NCI-H510A (cell line): ENCODE measurements around the gene TCF3.
"Not testable (repeated sequence)": the region's sequence is repeated elsewhere in the genome, so short reads cannot be mapped to it uniquely, and the experiment has no call there.

ENCODE experiments used
- DNase-seq: peaks from one replicate; lab custom pipeline; 2025; lab: John Stamatoyannopoulos, UW

TCF3 gene

DNA sequence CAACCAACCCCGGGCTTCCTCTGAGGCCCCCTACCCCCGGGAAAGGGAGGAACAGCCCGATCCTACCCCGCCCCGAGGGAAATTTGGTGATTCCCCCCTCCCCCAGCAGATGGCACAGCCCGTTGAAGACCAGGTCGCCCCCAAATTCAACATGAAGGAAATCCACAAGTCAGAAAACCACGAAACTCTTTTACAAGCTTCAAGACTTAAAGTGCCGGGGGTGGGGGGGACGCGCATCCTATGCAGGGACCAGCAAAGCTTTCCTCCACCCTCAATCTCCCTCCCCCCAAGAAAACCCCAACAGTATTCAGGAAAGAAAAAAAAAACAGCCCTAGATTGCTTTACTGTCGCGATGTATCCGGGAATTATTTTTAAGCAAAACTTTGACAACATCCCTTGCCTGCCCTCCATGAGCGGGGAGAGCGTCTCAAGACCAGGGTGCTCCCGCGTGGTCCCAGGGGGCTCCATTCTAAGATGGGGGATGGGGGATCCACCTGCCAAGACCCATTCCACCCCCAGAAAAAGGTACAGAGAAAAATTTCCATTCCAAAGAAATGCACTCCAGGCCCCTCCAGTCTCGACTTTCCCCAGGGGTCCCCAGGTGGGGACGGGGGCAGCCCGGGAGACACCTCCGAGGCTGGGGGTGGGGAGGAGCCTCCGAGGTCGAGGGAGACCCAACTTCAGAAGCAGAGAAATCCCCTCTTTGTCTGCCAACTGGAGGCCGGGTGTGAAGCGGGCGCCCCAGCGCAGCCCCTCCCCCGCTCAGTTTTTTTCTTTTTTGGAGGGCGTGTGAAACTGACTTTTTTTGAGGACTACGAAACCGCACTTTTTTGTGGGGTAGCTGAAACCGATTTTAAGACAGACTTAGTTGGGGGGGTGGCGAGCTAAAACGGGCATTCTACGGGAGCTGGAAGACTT is 1.5 kb downstream of the TCF3 start:
- no peak for DNase-seq

DNA sequence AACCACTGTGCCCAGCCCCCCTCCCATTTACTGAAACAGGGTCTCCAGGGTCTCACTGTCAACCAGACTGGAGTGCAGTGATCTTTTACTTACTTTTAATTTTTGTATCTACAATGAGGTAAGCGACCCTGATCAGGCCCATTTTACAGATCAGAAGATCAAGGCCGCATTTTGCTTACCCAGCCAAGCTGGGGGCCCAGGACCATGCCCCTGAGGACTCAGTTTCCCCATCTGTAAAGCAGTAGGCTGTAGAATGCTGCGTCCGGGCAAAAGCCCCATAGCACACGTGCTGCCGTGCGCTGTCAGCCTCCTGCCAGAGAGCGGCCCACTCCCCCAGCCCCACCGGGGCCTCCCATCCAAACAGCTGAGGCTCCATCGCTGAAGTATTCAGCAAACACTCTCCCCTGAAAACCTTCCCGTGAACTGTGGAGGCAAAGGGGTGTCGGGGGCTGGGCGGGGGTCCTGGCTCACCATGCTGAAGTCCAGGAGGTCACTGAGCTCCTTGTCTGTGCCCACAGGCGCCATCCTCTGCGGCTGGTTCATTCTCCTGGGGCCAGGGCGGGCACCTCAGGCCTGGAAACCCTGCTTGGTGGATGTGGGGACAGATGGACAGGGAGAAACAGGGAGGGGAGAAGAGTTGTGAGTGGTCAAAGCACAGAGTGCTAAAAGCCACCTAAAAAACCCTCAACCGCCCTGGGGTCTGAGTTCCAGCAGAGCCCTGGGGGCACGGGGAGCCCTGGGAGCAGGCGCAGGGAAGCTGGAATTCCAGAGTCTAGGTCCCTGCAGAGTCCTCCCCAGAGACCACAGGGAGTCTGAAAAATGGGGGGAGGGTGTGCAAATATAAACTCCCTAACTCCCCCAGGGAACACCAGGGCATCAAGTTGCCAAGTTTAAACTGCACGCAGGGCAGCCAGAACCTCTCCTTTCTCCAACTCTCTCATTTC is 2.4 kb downstream of the TCF3 start:
- DNase-seq: no peak

DNA sequence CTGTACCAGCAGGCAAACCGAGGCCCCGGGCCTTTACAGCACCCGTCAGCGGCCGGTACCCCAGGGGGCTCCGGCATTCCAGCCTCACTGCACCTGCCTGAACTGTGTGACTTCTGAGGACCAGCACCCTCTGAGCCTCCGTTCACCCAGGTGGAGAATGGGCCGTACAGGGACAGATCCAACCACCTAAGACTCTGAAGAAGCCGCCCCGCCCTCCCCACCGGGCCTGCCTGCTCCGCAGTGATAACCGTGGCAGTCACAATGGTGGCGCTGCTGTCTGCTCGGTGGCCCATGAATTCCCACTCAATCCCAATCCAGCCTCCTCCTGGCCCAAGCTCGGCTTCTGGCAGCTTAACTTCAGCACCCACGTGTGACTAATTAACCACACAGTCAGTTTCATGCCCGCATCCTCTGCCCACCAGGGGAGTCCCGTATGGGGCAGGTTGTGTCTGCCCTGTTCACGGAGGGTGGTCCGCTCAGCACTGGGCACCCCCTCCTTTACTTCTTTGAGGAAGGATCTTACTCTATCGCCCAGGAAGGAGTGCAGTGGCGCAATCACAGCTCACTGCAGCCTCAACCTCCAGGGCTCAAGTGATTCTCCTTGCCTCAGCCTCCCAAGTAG is 3.4 kb downstream of the TCF3 start:
- DNase-seq: no peak

GRCh38 chr19:1648459-1648849 is 4.0 kb downstream of the TCF3 start:
- DNase-seq: no peak

DNA sequence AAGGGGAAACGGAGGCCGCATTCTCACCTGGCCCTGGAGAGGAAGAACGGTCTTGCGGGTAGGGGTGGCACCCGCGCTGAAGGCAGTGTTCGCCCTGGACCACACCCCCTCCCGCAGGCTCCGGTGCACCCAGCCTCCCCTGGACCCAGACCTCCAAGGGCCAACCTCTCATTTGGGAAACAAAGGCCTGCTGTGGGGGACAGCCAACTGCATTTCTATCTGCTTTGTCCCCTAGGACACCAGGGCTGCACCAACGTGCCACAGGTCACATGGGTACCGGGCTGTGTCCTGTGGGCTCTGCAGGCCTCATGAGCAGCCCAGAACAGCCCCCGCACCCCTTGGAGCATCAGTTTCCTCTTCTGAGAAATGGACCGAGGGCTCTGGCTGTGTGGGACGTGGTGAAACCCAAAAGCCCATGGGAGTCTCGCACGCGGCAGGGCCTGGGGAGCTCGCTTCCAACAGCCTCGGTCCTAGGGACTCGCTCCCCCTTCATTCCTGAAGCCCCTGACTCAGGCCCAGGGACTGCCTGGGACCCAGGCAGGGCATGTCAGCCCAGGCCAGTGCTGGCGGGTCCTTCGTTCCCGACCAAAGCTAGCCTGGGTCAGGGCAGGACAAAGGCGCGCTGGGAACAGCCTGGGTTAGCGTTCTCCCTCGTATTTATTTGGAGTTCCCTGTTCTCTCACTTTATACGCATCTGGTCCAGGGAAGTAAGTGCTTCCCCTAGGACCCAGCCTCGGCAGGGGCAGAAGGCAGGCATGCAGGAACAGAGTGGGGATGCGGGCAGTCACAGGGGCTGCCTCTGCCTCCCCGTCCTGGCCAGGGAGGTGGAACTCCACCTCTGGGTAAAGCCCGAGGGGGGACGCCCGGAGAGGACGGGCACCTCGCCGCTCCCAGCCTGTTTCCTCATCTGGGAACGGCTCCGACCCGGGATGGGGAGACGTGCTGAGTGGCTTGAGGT is 4.6 kb downstream of the TCF3 start:
- no peak for DNase-seq

- DNase-seq: no peak
Measured at GRCh38 chr19:1646659-1647453, 5.6 kb downstream of the TCF3 start.

DNA sequence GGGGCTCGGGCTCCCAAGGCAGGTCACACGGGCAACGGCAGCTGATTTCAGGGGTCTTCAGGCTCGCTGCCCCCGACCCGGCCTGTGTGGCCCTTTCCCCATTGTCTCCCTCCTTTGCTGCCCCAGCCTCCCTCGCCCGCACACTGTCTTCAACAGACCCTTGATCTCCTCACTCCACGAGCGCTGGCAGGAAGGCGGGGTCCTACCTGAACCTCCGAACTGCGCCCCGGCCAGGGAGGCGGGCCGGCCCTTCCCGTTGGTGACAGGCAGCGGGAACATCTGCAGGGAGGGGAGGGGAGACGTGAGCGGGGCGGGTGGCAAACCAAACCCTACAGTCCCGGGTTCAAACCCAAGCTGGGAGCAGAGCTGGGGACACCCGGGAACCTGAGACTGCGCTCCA is 6.3 kb downstream of the TCF3 start:
- no peak for DNase-seq

DNA sequence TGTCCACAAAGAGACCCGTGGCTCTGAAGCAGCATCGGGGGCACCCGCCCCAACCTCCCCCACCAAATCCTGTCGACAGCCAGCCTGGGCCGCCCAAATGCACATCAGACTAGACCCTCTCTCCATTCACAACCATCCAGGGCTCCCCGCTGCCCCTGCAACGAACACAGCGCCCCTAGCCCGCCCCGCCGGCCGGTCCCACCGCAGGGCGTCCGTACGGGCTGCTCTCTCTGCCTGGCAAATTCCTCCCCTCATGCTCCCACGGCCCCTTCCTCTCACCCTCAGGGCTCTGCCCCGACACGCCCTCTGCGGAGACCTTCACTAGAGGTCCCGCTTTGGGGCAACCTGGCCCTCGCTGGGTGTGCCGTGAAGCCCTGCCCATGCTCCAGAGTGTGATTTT is 7.1 kb downstream of the TCF3 start:
- no peak for DNase-seq

DNA sequence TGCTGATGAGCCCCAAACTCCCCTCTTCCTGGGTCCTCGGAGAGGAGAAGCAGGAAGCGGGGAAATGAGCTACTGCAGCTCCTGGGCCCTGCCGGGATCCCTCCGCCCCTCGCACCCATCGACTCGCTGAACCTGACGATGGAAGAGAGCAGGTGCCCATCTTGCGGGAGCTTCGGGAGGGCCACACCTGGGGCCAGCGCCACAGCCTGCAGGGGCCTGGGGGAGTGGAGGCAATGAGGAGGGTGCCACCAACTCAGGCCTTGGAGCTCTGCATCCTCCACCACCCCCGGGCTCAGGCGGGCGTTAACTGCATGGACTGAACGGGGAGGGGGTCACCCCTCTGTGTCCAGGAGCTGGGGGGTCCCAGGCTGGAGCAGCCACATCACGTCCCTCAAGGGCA is 8.3 kb downstream of the TCF3 start:
- DNase-seq: no peak

GRCh38 chr19:1640893-1641448 is 11.4 kb downstream of the TCF3 start:
- DNase-seq: not testable (repeated sequence)

DNA sequence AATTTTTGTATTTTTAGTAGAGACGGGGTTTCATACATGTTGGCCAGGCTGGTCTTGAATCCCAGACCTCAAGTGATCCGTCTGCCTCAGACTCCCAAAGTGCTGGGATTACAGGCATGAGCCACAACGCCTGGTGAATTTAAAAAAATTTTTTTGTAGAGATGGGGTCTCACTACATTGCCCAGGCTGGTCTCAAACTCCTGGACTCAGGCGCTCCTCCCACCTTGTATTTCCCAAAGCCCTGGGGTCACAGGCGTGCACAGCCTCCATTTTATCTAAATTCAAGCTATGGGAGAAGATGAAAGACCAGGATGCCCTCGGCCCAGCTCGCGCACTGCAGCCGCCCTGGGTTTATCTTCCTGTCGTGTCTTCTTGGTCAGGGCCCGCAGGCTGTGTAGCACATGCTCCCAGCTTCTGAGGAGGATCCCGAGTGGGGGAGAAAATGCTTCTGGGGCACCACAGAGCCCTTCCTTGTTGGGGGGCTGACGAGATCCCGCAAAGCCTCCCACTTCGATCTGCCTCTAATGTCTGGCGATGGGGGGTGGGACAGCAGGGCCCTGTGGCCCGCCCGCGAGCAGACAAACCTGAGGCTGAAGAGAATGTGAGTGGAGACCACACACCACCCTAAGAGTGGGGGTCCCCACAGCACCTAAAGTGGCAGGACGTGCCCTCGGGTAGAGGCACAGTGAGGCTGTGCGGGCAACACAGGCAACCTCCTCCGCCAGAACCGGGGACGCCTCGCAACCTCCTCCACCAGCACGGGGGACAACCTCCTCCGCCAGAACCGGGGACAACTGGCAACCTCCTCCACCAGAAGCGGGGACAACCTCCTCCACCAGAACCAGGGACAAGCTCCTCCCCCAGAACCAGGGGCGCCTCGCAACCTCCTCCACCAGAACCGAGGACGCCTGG is 15.8 kb downstream of the TCF3 start:
- DNase-seq: no peak

GRCh38 chr19:1634938-1635243 is 17.5 kb downstream of the TCF3 start:
- DNase-seq: no peak

GRCh38 chr19:1634242-1634937 is 18.0 kb downstream of the TCF3 start:
- DNase-seq: no peak

GRCh38 chr19:1633269-1633826 is 19.1 kb downstream of the TCF3 start:
- DNase-seq: no peak

DNA sequence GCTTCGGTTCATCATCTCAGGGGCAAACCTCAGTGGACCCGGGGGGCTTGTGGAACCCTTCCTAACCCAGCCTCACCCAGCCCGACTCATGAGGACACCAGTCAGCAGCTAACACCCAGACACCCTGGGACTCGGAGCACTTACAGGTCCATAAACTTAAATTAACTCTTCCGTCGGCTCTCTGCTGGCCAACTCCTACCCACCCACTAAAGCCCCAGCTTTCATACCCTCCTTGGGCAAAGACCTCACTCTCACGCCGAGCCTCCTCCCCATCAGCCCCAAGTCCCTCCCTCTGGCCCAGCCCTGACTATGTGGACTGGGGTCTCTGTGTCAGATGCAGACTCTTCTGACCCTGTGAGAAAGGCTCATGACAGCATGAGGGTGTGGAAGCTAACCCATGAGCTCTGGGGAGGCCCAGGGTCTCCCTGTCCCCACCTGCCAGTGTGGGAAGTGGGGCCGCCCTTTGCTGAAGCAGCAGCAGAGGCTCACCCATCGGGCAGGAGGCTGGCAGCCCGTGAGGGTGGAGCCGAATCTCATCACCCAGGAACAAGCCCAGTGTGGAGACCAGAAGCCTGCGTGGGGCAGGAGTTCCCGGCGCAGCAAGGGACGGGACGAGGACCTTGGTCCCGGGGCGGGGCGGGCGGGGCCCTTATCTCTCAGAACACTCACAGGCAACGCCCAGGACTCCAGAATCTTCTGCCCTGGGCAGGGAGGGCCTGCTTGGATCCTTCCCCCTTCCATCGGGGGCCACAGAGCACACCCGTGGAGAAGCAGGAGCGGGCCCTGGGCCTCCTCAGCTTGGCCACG is 19.8 kb downstream of the TCF3 start:
- DNase-seq: no peak

- DNase-seq: no peak
Measured at GRCh38 chr19:1631557-1632100, 20.8 kb downstream of the TCF3 start.

- DNase-seq: no peak
Measured at GRCh38 chr19:1630811-1631210, 21.6 kb downstream of the TCF3 start.
